Heart right ventricle (tissue), 16 donors: ENCODE measurements around the gene LMNTD2. TPM values are rescaled to one million over a fixed set of nuclear protein-coding genes. Genes with fewer than 3 reads are reported as not detected.

Experiments used
- ATAC-seq, 8 donors: fragments of 200-7000 bp; cut with Tn5 transposase; one replicate each; pipeline ENCODE4 v1.9.1; 2020; ENCODE audit warnings: mild to moderate bottlenecking in 8 of 8, moderate library complexity in 8 of 8, moderate number of reproducible peaks in 1 of 8
- DNase-seq, 2 donors: peaks; one replicate each; pipeline ENCODE4 v3.0.0-alpha.2; 2020
- H3K27ac ChIP-seq, 10 donors: fragments of 200-600 bp; sonication (generic) in 2 of 10; one replicate each; pipeline versions ENCODE4 v1.5.0 to v1.8.0; 2020 to 2022; ENCODE audit warnings: mild to moderate bottlenecking in 3 of 10
- H3K27me3 ChIP-seq, 7 donors: fragments of 200-600 bp; one replicate each; pipeline ENCODE4 v1.8.0; 2021 to 2022; ENCODE audit warnings: mild to moderate bottlenecking in 2 of 7
- H3K36me3 ChIP-seq, 9 donors: fragments of 200-600 bp; sonication (generic) in 1 of 9; one replicate each; pipeline versions ENCODE4 v1.5.0 to v1.8.0; 2020 to 2022; ENCODE audit warnings: mild to moderate bottlenecking in 2 of 9
- H3K4me1 ChIP-seq, 9 donors: fragments of 200-600 bp; sonication (generic) in 1 of 9; one replicate each; pipeline versions ENCODE4 v1.5.0 to v1.8.0; 2020 to 2022; ENCODE audit warnings: mild to moderate bottlenecking in 4 of 9
- H3K4me3 ChIP-seq, 10 donors: fragments of 200-600 bp; sonication (generic) in 2 of 10; one replicate each; pipeline versions ENCODE4 v1.5.0 to v1.8.0; 2020 to 2022; ENCODE audit warnings: mild to moderate bottlenecking in 7 of 10, moderate library complexity in 2 of 10
- H3K9me3 ChIP-seq, 11 donors: fragments of 200-600 bp in 10 of 11; sonication (generic) in 2 of 11; one replicate each; pipeline versions ENCODE4 v1.5.0 to v1.8.0; 2013 to 2022; ENCODE audit warnings: mild to moderate bottlenecking in 2 of 11, control low read depth in 1 of 11, moderate library complexity in 1 of 11
- CTCF ChIP-seq, 9 donors: fragments of 200-600 bp; sonication (generic) in 2 of 9; IDR thresholded peaks; one replicate each; pipeline versions ENCODE4 v1.5.0 to v1.8.0; 2021 to 2022; ENCODE audit warnings: antibody characterized with exemption in 9 of 9, mild to moderate bottlenecking in 5 of 9, moderate library complexity in 1 of 9
- WGBS, 2 donors: extraction: QIAGEN DNeasy Blood & Tissue Kit; methylation state at CpG; one replicate each; pipeline ENCODE4 v1.1.7; 2013; ENCODE audit warnings: inconsistent platforms in 1 of 2; 5-methylcytosine and 5-hydroxymethylcytosine counted together
- intact Hi-C, 10 donors: fragments of 100-400 bp; cut with DNase I; formaldehyde crosslinking; loops; one replicate each; pipeline versions ENCODE4 v1.11.1 to v1.14.2; 2022
- polyA plus RNA-seq, 2 donors: library from polyadenylated mRNA; stranded (reverse); fragments of 200-250 nt; gene quantifications; one replicate each; pipeline ENCODE4 v1.2.3, GENCODE V29; 2013
- total RNA-seq, 10 donors: library from RNA; stranded (reverse); fragmentation: NEBNext Ultra II Directional in 3 of 10; extraction: Animal tissue kit (Norgen Biotek cat#: 25700) in 3 of 10; gene quantifications; one replicate each; pipeline versions ENCODE4 v1.2.1 to v1.2.4, GENCODE V29; 2021 to 2023
- donor health status: Arrhythmogenic right ventricular cardiomyopathy.
- donor health status: ischemic (EF 13 %, LVEDD 7.1; RV severe dilation, severe dysfunction).
- donor health status: healthy with polysubstance abuse.
- donor health status: DM: no; HTN: yes; CAD: no.
- donor health status: DM: no; HTN: no; CAD: no.
- donor health status: ischemic (EF 25% LVEDD 6.9; RV normal size, moderate dysfunction).
- donor health status: ischemic (EF 25% LVEDD 5.7; RV mildly dilated, moderate dysfunction).
- donor health status: healthy.
- donor health status: DM: yes; HTN: yes; CAD: no.
- donor health status: Ischemic cardiomyopathy.
- donor health status: ischemic (EF 35%, LVEDD 5.7; RV mildly dilated, moderate dysfunction).
- donor health status: nonischemic (EF 11% LVEDD 7.7; RV severe dilation, severe dysfunction).
- donor health status: DM: yes; HTN: yes; CAD: no.
- donor health status: PGD.
- donor health status: ischemic (EF 29% LVEDD 5.4; RV normal size, mild dysfunction).
- donor health status: nonischemic (EF 23%, LVEDD 6.1; RV moderate dilation, normal function).

Gene LMNTD2
- total and polyA plus RNA-seq, 12 donors, result 0.30 to 1.4 (median 0.45) TPM; not detected in 2

DNA sequence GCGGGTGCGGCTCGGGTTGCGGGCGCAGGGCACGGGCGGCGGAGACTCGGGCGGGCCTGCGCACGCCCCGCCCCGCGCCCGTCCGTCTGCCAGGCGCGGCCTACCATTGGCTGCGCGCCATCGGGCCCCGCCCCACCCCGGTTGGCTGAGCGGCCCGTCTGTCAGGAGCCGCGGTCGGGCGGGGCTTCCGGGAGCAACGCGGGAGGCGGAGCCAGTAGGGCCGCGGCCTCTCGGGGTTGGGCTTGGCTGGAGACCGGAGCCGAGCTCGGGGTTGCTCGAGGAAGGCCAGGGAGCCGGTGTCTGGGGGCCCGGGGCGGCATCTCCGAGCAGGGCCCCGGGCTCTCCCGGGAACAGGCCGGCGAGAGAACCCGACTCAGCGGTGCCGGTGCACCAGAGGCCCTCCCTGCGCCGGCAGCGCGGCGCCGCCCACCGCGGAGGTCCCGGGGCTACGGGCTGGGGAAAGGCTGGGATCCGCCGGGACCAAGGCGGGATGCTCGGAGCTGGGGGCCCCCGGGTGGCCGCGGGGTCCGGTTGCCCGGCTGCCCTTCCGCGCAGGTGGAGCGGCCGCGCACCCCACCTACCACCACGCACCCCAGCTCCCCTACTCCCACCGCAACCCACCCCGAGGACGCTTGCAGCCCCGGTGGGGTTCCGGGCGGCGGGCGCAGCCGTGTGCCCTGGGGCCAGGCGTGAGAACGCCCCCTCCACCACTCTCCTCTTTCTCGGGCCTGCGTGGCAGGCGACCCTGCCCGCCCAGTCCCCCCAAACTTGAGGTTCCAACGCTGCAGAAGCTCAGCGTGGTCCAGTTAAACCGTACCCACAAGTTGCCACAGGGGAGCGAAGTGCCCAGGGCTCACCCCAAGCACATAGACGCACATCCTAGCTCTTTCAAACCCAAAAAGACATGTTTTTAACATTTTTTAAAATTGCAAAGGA is 24.8 kb downstream of the LMNTD2 start, which contains the start of gene HRAS:
HRAS (minus strand) TSS at position 58 of the 936 bp plus-strand sequence.
- Histone ChIP-seq H3K27ac (peak within 1 kb of the TSS in 9 of 10 donors; percentile 73 to 88 (median 82)), H3K36me3 (peaks cover 0 to 31% (median 16%) of the 10 kb centered on the region in 9 donors), H3K27me3 (peaks cover 0 to 25% (median 14%) of the 10 kb centered on the region in 7 donors), H3K9me3 (no peaks in the 10 kb centered on the region), H3K4me1 (peaks cover 15 to 51% (median 39%) of the 10 kb centered on the region in 9 donors), H3K4me3 (peak within 1 kb of the TSS; percentile 64 to 95 (median 86))
- ATAC-seq (peak; percentile 89 to 97 (median 94)), DNase-seq (peak; percentile 92 to 96)
- TF ChIP-seq CTCF (IDR thresholded peaks at IDR 0.05), result no peak
- 3% methylated on average over 73 to 97 of the region's 97 CpGs for WGBS, 2 donors
- intact Hi-C loops, result loop anchor here in 1 of 10 donors (2.0 to 10.0 kb wide), 2 partner anchors 29 to 89 kb away; partner anchors contain the start of genes CDHR5, RNH1 and SCT

DNA sequence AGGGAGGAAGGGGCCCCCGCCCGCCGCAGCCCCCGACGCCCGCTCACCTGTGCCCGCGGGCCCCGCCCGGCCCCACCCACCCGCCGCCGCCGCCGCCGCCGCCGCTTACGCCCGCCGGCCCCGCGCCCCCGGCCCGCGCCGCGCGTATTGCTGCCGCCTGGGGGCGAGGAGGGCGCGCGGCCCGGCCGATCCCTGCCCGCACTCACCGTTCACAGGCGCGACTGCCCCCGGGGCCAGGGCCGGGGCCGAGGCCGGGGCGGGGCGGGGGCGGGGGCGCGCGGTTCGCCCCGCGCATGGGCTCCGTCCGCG is 25.4 kb downstream of the LMNTD2 start:
- no peak for ATAC-seq

GRCh38 chr11:534396-535209 is 25.9 kb downstream of the LMNTD2 start:
- intact Hi-C loops, result loop anchor here in 1 of 10 donors (2.0 to 10.0 kb wide), 2 partner anchors 28 to 90 kb away; partner anchors contain the start of genes CDHR5, RNH1 and SCT
- Histone ChIP-seq H3K27me3 (peaks cover 0 to 25% (median 14%) of the 10 kb centered on the region in 7 donors), H3K27ac (peak overlapping the region in 9 of 10 donors; percentile 47 to 78 (median 75)), H3K36me3 (peaks cover 0 to 37% (median 16%) of the 10 kb centered on the region in 9 donors), H3K4me3 (peak overlapping the region; percentile 64 to 95 (median 86)), H3K4me1 (peaks cover 15 to 51% (median 39%) of the 10 kb centered on the region in 9 donors), H3K9me3 (no peaks in the 10 kb centered on the region)
- WGBS, 2 donors, result 9 to 14% methylated on average over 48 to 66 of the region's 66 CpGs
- DNase-seq, result no peak
- no peak for TF ChIP-seq CTCF (IDR thresholded peaks at IDR 0.05)
- peak in 1 of 8 donors; percentile 1 for ATAC-seq

More for the DNA sequence above, 25.4 kb downstream of the LMNTD2 start:
- H3K27ac ChIP-seq, result peak overlapping the region in 6 of 10 donors; percentile 65 to 78 (median 75)
- peaks cover 15 to 51% (median 39%) of the 10 kb centered on the region in 9 donors for H3K4me1 ChIP-seq
- no peaks in the 10 kb centered on the region for H3K9me3 ChIP-seq
- intact Hi-C loops, result loop anchor here in 1 of 10 donors (2.0 to 10.0 kb wide), 2 partner anchors 28 to 90 kb away; partner anchors contain the start of genes CDHR5, RNH1 and SCT
- 0% methylated on average over 13 to 56 of the region's 56 CpGs for WGBS, 2 donors
- no peak for TF ChIP-seq CTCF (IDR thresholded peaks at IDR 0.05)
- H3K4me3 ChIP-seq, result peak overlapping the region; percentile 64 to 95 (median 86)
- peaks cover 0 to 25% (median 14%) of the 10 kb centered on the region in 7 donors for H3K27me3 ChIP-seq
- no peak for DNase-seq
- H3K36me3 ChIP-seq, result peaks cover 0 to 31% (median 16%) of the 10 kb centered on the region in 9 donors
